Measurements from ENCODE around the gene P2RX7.

The P2RX7 gene

DNA sequence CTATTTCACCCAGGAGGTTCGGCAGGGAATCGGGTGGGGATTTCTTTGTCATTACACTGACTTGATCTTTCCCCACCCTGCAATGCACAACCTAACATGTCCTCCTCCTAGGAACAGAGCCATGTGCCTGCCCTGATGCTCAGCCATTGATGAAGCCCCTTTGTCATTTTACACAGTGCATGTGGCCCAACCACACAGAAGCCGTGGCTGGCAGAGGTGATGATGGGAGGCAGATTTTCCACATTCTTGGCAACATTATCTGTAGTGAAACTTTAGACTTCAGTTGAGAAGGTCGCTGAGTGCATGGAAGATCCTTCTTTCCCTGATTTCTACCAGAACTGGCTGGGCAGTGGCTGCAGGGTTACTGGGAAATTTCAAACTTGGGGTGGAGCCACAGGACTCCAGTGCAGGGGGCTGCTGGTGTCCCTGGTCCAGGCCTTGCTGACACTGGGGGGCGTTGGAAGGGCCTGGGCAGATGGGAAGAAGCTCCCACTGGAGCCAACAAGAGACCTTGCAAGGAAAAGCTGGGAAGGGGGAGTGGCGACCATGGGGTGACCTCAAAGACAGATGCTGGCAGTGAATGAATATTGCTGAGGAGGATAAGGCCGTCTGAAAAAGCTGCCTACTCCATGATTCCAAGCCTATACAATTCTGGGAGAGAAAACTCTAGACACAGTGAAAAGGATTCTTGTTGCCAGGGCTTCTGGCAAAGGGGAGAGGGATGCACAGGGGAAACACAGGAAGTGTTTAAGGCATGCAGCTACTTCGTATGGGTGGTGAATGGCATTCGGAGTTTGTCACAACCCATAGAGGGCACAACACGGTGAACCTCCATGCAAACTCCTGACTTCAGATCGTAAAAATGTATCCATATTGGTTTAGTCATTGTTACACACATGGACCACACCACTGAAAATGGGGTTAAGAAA, 41.8 kb upstream of the P2RX7 start:
- ATAC-seq (ENCODE audit: insufficient read depth, low read depth) (no peak), DNase-seq (no peak)
- Histone ChIP-seq H3K27me3 (ENCODE audit: insufficient read depth, low read length, poor library complexity) (no peaks in the 10 kb centered on the region), H4K20me1 (ENCODE audit: insufficient read depth, low read length) (no peaks in the 10 kb centered on the region), H3K4me2 (ENCODE audit: insufficient read depth, low read length) (no peak overlapping the region), H3K9me3 (ENCODE audit: insufficient read depth, low read length, severe bottlenecking) (no peaks in the 10 kb centered on the region), H3K27ac (ENCODE audit: low read length) (no peak overlapping the region), H3K9ac (ENCODE audit: low read depth, low read length) (no peak overlapping the region), H2AFZ (ENCODE audit: low read depth, low read length) (no peak overlapping the region), H3K79me2 (ENCODE audit: insufficient read depth, low read length) (no peaks in the 10 kb centered on the region), H3K36me3 (ENCODE audit: insufficient read depth, low read length) (no peaks in the 10 kb centered on the region), H3K4me1 (ENCODE audit: insufficient read depth, low read length) (peaks cover 36% of the 10 kb centered on the region), H3K4me3 (ENCODE audit: low read depth in 1 of 2, low read length in 2 of 2) (no peak overlapping the region)
- no peak for TF ChIP-seq EZH2 (IDR thresholded peaks at IDR 0.05; ENCODE audit: borderline replicate concordance, low read depth, low read length, severe bottlenecking)

DNA sequence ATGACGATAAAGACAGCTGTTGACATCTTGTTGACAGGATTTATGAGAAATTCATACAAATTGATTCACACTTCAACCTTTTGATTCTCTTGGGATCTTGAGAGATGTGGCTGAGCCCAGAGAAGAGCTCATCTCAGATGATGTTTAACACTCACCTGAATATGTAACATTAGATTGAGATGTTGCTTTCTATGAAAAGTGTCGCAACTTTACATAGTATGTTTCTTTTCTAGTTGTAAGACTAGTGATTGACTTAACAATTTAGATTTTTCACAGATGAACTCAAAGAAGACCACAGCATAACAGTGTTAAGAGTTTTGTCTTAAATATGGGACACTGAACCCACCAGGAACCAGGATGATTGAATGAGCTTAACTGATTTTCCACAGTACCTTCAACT, 40.6 kb upstream of the P2RX7 start:
- H4K20me1 ChIP-seq (ENCODE audit: insufficient read depth, low read length), result no peaks in the 10 kb centered on the region
- peak overlapping the region; percentile 70 for H3K4me2 ChIP-seq (ENCODE audit: insufficient read depth, low read length)
- no peaks in the 10 kb centered on the region for H3K27me3 ChIP-seq (ENCODE audit: insufficient read depth, low read length, poor library complexity)
- ATAC-seq (ENCODE audit: insufficient read depth, low read depth) (no peak), DNase-seq (no peak)
- H3K9me3 ChIP-seq (ENCODE audit: insufficient read depth, low read length, severe bottlenecking), result no peaks in the 10 kb centered on the region
- H3K9ac ChIP-seq (ENCODE audit: low read depth, low read length), result peak overlapping the region; percentile 50
- no peaks in the 10 kb centered on the region for H3K79me2 ChIP-seq (ENCODE audit: insufficient read depth, low read length)
- H3K4me3 ChIP-seq (ENCODE audit: low read depth in 1 of 2, low read length in 2 of 2), result peak overlapping the region in 1 of 2 experiments; percentile 54; a peak in 2 of 4 replicates
- H3K27ac ChIP-seq (ENCODE audit: low read length), result peak overlapping the region; percentile 88
- peaks cover 41% of the 10 kb centered on the region for H3K4me1 ChIP-seq (ENCODE audit: insufficient read depth, low read length)
- no peaks in the 10 kb centered on the region for H3K36me3 ChIP-seq (ENCODE audit: insufficient read depth, low read length)
- H2AFZ ChIP-seq (ENCODE audit: low read depth, low read length), result peak overlapping the region; percentile 79; the same call in 1 of the 2 replicates
- TF ChIP-seq, protein P1, sequence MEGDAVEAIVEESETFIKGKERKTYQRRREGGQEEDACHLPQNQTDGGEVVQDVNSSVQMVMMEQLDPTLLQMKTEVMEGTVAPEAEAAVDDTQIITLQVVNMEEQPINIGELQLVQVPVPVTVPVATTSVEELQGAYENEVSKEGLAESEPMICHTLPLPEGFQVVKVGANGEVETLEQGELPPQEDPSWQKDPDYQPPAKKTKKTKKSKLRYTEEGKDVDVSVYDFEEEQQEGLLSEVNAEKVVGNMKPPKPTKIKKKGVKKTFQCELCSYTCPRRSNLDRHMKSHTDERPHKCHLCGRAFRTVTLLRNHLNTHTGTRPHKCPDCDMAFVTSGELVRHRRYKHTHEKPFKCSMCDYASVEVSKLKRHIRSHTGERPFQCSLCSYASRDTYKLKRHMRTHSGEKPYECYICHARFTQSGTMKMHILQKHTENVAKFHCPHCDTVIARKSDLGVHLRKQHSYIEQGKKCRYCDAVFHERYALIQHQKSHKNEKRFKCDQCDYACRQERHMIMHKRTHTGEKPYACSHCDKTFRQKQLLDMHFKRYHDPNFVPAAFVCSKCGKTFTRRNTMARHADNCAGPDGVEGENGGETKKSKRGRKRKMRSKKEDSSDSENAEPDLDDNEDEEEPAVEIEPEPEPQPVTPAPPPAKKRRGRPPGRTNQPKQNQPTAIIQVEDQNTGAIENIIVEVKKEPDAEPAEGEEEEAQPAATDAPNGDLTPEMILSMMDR (IDR thresholded peaks at IDR 0.05; ENCODE audit: borderline replicate concordance, extremely low read depth, low read length, poor library complexity, severe bottlenecking), result no peak
- no peak for TF ChIP-seq EZH2 (IDR thresholded peaks at IDR 0.05; ENCODE audit: borderline replicate concordance, low read depth, low read length, severe bottlenecking)

DNA sequence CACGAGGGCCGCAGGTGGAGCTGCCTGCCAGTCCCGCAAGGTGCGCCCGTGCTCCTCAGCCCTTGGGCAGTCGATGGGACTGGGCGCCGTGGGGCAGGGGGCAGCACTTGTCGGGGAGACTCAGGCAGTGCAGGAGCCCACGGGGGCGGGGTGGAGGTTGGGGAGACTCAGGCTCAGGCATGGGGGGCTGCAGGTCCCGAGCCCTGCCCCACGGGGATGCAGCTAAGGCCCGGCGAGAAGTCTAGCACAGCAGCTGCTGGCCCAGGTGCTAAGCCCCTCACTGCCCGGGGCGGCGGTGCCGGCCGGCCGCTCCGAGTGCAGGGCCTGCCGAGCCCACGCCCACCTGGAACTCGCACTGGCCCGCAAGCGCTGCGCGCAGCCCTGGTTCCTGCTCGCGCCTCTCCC, 39.2 kb upstream of the P2RX7 start:
- H4K20me1 ChIP-seq (ENCODE audit: insufficient read depth, low read length), result no peaks in the 10 kb centered on the region
- H3K79me2 ChIP-seq (ENCODE audit: insufficient read depth, low read length), result no peaks in the 10 kb centered on the region
- peak overlapping the region in 1 of 2 experiments; percentile 45; a peak in 2 of 4 replicates for H3K4me3 ChIP-seq (ENCODE audit: low read depth in 1 of 2, low read length in 2 of 2)
- H3K27ac ChIP-seq (ENCODE audit: low read length), result peak overlapping the region; percentile 63
- DNase-seq, result no peak
- no peak for ATAC-seq (ENCODE audit: insufficient read depth, low read depth)
- H2AFZ ChIP-seq (ENCODE audit: low read depth, low read length), result peak overlapping the region; percentile 53; the same call in 1 of the 2 replicates
- H3K36me3 ChIP-seq (ENCODE audit: insufficient read depth, low read length), result no peaks in the 10 kb centered on the region
- peaks cover 32% of the 10 kb centered on the region for H3K4me1 ChIP-seq (ENCODE audit: insufficient read depth, low read length)
- peak overlapping the region; percentile 51 for H3K4me2 ChIP-seq (ENCODE audit: insufficient read depth, low read length)
- TF ChIP-seq, protein P1 (IDR thresholded peaks at IDR 0.05; ENCODE audit: borderline replicate concordance, extremely low read depth, low read length, poor library complexity, severe bottlenecking), result no peak
- TF ChIP-seq EZH2 (IDR thresholded peaks at IDR 0.05; ENCODE audit: borderline replicate concordance, low read depth, low read length, severe bottlenecking), result no peak
- H3K9me3 ChIP-seq (ENCODE audit: insufficient read depth, low read length, severe bottlenecking), result no peaks in the 10 kb centered on the region
- no peaks in the 10 kb centered on the region for H3K27me3 ChIP-seq (ENCODE audit: insufficient read depth, low read length, poor library complexity)
- peak overlapping the region; percentile 32 for H3K9ac ChIP-seq (ENCODE audit: low read depth, low read length)

All from DND-41 (cell line).